Measurements from ENCODE around the gene ABI3BP.

GRCh38 chr3:100868894-100869293 is 124.3 kb downstream of the ABI3BP start:
- TF ChIP-seq CTCF (conservative IDR thresholded peaks at IDR 0.05; ENCODE audit: low read depth, low read length): no peak
- TF ChIP-seq EZH2phosphoT487 (IDR thresholded peaks at IDR 0.05; ENCODE audit: borderline replicate concordance, low read length): no peak
- TF ChIP-seq EZH2 (IDR thresholded peaks at IDR 0.05; ENCODE audit: low read length, unreplicated experiment): no peak
